HEK293T (cell line): ENCODE data around the gene MERTK.

Experiments used
- CTBP1 ChIP-seq: fragments of 450-650 bp; IDR thresholded peaks from 2 replicates; pipeline ENCODE4 v1.6.1; 2016; ENCODE audit warnings: borderline replicate concordance
- FOXK2 ChIP-seq: fragments of 450-650 bp; IDR thresholded peaks from 2 replicates; pipeline ENCODE4 v1.6.1; 2016; ENCODE audit warnings: mild to moderate bottlenecking
- FOXM1 ChIP-seq: fragments of 450-650 bp; IDR thresholded peaks from 2 replicates; pipeline ENCODE4 v1.6.1; 2017; ENCODE audit warnings: mild to moderate bottlenecking, borderline replicate concordance
- LEF1 ChIP-seq: fragments of 450-650 bp; IDR thresholded peaks from 2 replicates; pipeline ENCODE4 v1.6.1; 2017; ENCODE audit warnings: mild to moderate bottlenecking, borderline replicate concordance
- NFRKB ChIP-seq: fragments of 450-650 bp; IDR thresholded peaks from 2 replicates; pipeline ENCODE4 v1.6.1; 2016; ENCODE audit warnings: mild to moderate bottlenecking, moderate library complexity
- SP1 ChIP-seq: fragments of 450-650 bp; IDR thresholded peaks from 2 replicates; pipeline ENCODE4 v1.6.1; 2017
- SUZ12 ChIP-seq: fragments of 450-650 bp; IDR thresholded peaks from 2 replicates; pipeline ENCODE4 v1.6.1; 2016; ENCODE audit warnings: mild to moderate bottlenecking

DNA sequence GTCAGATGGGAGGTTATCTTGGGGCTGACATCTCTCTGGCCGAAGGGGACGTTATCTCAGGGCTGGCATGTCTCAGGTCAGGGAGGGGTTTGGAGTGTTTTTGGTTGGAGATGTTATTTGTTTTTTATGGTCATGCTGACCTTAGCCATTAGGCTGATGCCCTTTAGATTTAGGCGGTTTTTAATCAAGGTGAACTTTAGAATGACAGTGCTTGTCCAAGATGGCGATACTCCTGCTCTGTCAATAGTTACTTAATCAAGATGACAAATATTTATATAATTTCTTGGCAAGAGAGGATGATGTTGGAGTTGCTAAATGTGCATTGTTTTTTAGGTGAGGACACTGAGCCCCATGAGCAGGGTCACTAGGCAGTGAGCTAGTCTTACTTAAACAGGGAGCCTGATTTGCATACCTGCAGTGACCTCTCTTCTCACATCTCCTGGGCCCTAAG, 34.5 kb downstream of the MERTK start:
- TF ChIP-seq FOXM1 (no peak), SUZ12 (no peak), CTBP1 (no peak), SP1 (no peak), NFRKB (no peak), FOXK2 (no peak), LEF1 (no peak)
